GM12801 (cell line): ENCODE results near the gene TRIM16.
"Not testable (repeated sequence)": the region's sequence is repeated elsewhere in the genome, so short reads cannot be mapped to it uniquely, and the experiment has no call there.

Source experiments
- CTCF ChIP-seq: IDR thresholded peaks from one replicate; pipeline ENCODE4 v1.5.1; 2011; ENCODE audit warnings: control low read depth; ENCODE audit not compliant: insufficient read length; ENCODE audit errors: extremely low read depth

Gene TRIM16

GRCh38 chr17:15683824-15684478 lies at the start of gene TRIM16:
Gene TRIM16, minus strand, starts transcription at chr17:15684311. Its CDS starts 32,702 bp downstream, at chr17:15651609.
- TF ChIP-seq CTCF = not testable (repeated sequence)

GRCh38 chr17:15731900-15732299 lies 47.8 kb upstream of the TRIM16 start, which contains the start of gene TBC1D26:
Gene TBC1D26, plus strand, starts transcription at chr17:15732283. Its CDS starts 3,066 bp downstream, at chr17:15735349.
- TF ChIP-seq CTCF = not testable (repeated sequence)

- not testable (repeated sequence) for TF ChIP-seq CTCF
Observed at GRCh38 chr17:15699413-15699924, 15.4 kb upstream of the TRIM16 start, which contains the start of gene ZNF286A. Gene ZNF286A, plus strand, starts transcription at chr17:15699752. Its CDS starts 578 bp downstream, at chr17:15700330.

GRCh38 chr17:15663691-15664090 lies 20.4 kb downstream of the TRIM16 start:
- TF ChIP-seq CTCF = no peak

- TF ChIP-seq CTCF = no peak
Observed at GRCh38 chr17:15663176-15663575, 20.9 kb downstream of the TRIM16 start.

- TF ChIP-seq CTCF = no peak
Observed at GRCh38 chr17:15662681-15663080, 21.4 kb downstream of the TRIM16 start.

GRCh38 chr17:15660077-15660476 lies 24.0 kb downstream of the TRIM16 start:
- TF ChIP-seq CTCF = no peak
